Jurkat, Clone E6-1 (cell line): ENCODE data around the gene FMNL3.
A peak's percentile ranks its signal among the peaks of the same experiment; 100 is the strongest.

Experiments used
- DNase-seq: peaks from one replicate; pipeline ENCODE4 v3.0.0-alpha.2; 2011; ENCODE audit warnings: low read depth, low spot score
- H3K4me3 ChIP-seq: 2 replicates; pipeline ENCODE4 v1.5.1; 2011; ENCODE audit warnings: mild to moderate bottlenecking, low read length, control low read depth, moderate library complexity

Gene FMNL3

GRCh38 chr12:49661191-49661590, 46.0 kb downstream of the FMNL3 start:
- no peak overlapping the region for H3K4me3 ChIP-seq
- DNase-seq: no peak

- no peak for DNase-seq
- H3K4me3 ChIP-seq: no peak overlapping the region
Measured at GRCh38 chr12:49659753-49660152, 47.5 kb downstream of the FMNL3 start.

GRCh38 chr12:49658276-49658675, 48.9 kb downstream of the FMNL3 start:
- no peak for DNase-seq
- no peak overlapping the region for H3K4me3 ChIP-seq

DNA sequence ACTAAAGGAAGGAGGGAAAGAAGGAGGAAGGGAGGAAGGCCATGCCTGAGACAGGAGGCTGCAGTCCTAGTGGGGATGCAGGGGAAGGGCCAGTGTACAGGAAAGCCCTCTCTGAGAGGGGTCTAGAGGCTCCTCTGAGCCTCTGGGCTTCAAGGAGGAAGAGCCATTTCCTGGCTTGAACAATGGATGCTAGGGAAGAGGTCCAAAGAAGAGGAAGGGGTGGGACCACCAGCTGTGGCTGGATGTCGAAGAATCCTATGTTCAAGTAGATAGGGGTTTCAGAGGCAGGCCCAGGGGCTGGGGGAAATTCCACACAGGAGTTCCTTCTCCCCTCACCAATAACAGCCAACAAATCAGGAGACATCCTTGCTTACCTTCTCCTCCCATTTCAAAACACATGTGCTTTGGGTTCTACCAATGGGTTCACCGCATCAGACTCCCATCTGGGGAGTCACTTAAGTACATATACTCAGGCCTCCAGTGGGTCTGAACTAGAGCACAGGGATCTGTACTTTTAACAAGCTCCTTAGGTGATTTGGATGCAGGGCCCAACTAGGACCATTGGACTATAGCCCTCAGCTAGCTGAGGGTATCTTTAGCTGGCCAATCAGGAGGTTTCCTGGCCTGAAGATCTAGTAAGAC, 51.5 kb downstream of the FMNL3 start:
- H3K4me3 ChIP-seq: no peak overlapping the region
- no peak for DNase-seq

DNA sequence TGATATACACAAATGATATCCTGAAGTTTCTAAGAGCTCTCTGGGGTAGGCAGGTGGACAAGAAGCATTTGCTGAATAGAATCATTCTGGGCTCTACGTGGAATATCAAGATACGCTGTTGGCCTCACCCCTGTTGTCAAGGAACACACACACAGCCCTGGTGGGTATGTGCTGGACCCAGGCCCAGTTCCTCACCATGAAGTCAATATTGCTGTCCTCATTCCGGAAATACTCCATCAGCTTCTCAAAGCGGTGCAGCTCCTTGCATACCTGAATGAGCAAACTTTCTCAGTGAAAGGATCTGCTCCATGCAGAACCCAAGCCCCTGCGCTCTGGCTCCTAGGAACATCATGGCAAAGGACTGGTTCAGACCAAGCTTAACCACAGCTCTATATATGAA, 52.5 kb downstream of the FMNL3 start:
- H3K4me3 ChIP-seq: no peak overlapping the region
- no peak for DNase-seq

- no peak overlapping the region for H3K4me3 ChIP-seq
- DNase-seq: no peak
Measured at GRCh38 chr12:49652921-49653520, 54.2 kb downstream of the FMNL3 start.

- no peak for DNase-seq
- no peak overlapping the region for H3K4me3 ChIP-seq
Measured at GRCh38 chr12:49651855-49652254, 55.4 kb downstream of the FMNL3 start.

DNA sequence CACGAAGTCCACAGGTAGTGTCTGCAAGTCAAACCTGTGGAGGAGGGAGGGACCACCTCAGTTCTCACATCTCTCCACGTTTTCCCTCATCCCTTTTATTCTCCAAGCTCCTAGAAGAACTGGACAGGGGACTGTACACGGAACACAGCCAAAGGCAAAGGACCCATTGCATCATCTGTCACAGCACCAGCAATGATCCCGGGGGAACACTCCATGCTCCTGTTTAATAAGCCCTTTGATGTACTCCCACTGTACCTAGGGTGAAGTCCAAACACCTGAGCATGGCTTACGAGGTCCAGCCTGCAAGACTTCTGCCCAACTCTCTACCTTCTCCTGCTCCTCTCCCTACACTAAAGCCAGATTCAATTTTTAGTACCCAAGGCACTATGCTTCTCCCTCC, 57.3 kb downstream of the FMNL3 start:
- no peak for DNase-seq
- H3K4me3 ChIP-seq: no peak overlapping the region

DNA sequence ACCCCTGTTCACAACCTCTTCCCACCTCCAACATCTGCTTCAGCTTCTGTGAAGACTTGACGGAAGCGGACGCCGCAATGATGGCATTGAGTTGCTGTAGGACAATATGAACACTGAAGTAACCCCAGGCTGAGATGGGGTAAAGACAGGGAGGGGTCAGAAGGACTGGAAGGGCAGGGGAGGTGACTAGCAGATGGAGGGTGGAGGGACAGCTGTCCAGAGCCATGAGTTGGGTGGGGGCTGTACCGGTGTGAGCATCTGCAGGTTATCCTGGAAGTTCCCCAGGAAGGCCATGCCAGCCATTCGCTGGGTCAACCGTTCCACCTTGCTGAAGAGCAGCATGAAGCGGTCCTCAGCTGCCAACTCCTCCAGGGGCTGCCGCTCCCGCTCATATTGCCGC, 57.8 kb downstream of the FMNL3 start:
- H3K4me3 ChIP-seq: no peak overlapping the region
- DNase-seq: no peak

DNA sequence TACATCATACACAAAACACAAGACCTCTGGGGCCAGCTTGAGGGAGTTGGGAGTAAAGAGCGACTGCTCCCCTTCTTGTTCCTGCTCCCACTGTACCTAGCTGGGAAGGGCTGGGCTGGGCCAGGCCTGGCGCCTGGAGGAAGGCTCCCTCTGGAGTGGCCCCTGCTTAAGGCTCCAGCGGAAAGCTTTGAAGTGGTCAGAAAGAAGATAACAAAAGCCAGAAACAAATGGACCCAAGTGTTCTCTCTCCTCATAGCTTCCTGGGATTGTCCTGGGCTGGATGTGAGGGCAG, 58.5 kb downstream of the FMNL3 start:
- DNase-seq: no peak
- no peak overlapping the region for H3K4me3 ChIP-seq

GRCh38 chr12:49647827-49648711, 59.1 kb downstream of the FMNL3 start:
- DNase-seq: no peak
- H3K4me3 ChIP-seq: no peak overlapping the region

DNA sequence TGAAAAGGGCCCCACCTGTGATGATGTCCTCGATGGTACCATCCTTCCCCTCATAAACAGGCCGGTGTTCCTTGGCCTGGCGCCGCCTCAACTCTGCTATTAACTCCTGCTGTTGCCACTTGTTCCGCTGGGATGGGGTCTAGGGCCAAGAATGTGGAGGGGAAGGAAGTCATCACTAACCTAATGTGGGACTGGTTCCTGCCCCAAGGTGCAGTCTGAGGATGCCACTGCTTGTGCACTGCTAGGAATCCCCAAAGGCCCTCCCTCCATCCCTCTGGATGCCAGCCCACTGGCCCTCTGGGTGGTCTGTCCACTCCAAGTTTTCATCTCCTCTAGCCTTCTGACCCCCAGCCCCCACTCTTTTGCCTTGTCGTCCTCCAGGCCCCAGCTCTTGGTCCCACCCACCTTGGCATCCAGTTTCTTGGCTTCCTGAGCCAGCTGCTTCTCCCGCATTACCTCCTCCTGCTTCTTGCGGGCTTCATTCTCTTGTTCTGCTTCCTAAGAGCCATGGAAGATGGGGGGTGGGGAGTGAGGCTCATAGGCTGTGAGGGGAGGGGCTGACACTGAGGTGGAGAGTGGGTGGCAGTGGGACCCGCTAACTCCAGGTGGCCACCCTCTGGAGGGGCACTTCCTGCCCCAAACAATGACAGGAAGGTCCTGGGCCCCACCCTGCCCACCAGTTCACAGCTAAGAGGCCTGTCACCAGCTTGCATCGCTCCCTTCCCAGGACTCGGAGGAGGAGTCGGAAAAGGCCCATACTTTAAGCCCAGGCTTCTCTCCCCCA, 60.1 kb downstream of the FMNL3 start:
- DNase-seq: no peak
- no peak overlapping the region for H3K4me3 ChIP-seq

- H3K4me3 ChIP-seq: no peak overlapping the region
- DNase-seq: no peak
Measured at GRCh38 chr12:49646331-49646830, 60.8 kb downstream of the FMNL3 start.

DNA sequence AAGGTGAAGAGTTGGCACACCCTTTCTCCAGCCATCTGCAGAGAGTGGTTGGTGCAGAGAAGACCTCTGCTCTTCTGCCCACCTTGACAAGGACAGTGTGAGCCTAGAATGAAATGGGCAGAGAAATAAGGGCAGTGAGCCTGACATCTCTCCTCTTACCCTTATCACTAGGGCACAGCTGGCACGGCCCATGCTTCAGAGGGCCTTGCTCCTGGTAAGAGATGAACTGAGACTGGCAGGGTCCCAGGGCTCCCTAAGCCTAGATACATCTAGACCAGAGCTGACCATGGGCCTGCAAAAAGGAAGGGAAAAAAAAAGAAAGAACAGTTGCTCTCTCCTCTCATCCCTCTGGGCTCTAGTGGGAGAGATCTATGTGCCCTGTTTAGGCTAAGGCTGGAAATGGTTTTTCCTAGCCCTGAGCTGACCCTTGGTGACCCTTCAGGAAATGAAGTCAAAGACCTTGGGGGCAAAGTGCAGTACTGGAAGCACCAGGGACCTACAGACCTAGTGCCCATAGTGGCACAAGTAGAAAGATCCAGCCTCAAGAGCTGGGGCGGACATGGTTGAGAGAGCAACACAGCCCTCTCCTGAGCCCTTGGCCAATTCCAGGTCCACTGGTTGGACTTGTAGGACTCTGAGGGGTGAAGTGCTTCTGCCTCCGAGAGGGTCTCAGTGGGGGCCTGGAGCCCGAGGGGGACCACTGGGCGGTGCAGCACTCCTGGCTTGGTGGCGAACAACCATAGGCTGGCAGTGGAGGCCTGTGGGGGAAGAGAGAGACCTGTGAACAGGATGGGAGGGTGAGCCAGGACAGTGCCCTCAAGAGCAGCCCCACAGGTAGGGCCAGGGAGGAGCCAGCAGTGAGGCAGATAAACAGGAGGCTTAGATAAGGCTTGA, 61.8 kb downstream of the FMNL3 start:
- DNase-seq: no peak
- no peak overlapping the region for H3K4me3 ChIP-seq

- peak; percentile 61 for DNase-seq
Measured at GRCh38 chr12:49644620-49644994, 62.6 kb downstream of the FMNL3 start.

DNA sequence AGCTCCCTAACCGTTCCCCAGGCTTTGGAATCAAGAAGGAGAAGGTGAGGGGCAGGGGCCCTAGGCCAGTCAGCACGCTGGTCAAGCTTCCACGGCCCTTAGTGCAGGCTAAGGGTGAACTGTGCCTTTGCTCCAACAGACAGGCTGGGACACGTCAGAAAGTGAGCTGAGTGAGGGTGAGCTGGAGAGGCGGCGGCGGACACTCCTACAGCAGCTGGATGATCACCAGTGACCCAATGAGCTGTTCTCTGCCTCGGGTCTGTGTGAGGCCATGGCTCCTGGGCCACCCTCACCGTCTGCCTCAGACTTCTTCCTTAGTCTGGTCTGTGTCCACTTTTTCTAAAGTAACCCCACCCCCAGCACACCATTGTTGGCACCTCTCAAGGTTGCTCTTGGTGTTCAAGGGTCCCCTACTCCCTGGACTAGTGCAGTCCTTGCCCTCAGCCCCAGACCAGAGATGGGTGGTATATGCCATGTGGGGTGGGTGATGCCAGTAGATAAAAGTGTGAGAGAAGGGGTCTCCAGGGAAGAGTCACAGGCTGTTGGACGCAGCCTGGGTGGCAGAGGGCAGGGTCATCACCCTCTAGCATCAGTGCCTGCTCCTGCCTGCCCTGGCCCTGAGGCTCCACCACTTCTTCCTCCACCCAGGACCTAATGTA, 63.1 kb downstream of the FMNL3 start:
- H3K4me3 ChIP-seq: no peak overlapping the region
- no peak for DNase-seq

More at GRCh38 chr12:49644620-49644994, 62.6 kb downstream of the FMNL3 start:
- H3K4me3 ChIP-seq: no peak overlapping the region

DNA sequence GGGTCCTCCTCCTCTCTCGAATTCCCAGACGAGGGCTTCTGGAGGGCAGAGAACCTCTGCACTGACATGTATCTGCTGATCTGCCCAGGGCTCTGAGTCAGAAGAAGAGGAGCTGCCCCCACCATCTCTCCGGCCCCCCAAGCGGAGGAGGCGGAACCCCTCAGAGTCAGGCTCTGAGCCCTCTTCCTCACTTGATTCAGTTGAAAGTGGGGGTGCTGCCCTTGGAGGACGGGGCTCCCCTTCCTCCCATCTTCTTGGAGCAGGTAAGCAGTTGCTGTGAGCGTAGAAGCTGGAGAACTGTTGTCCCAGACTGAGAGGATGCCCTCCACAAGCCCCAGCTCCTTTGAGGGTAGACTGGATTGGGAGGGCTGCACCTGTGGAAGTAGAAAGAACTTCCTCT, 64.1 kb downstream of the FMNL3 start:
- no peak overlapping the region for H3K4me3 ChIP-seq
- no peak for DNase-seq

DNA sequence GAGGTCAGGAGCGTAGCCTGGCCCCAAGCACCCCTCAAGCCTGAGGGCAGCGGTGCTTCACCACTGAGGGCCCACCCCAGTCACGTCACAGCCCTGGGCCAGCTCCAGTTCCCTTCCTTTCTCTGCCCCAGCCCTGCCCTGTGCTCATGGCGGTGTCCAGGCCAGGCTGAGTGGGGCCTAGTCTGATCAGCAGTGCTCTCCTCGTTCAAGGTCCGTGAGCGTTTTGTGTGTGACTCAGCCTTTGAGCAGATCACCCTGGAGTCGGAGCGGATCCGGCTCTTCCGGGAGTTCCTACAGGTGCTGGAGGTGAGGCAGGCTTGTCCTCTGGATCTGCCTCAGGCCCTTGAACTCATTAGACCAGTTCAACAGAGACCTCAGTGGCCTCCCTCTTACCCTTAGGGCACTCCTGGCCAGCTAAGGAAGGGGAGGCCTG, 64.8 kb downstream of the FMNL3 start:
- DNase-seq: no peak

More for the DNA sequence above, 64.8 kb downstream of the FMNL3 start:
- no peak overlapping the region for H3K4me3 ChIP-seq
